Measurements from ENCODE around the gene NSFL1C.

NSFL1C gene

DNA sequence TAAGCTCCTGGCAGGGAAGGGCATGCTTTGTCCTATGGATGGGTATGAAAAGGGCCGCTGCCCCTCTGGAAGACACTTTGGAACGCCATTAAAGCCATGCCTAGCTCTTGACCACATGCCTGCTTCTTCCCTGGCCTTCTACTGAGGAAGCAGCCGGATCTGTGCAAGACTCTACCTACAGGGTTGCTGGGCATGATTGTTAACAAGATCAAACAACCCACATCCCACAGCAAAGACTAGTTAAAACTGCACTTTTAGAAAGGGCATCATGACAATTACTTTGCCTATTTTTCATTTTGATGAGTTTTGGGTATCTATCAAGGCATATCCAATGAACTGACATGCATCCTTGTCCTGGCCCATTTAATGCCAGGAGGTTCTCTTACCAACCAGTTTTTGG lies 25.5 kb downstream of the NSFL1C start:
- Histone ChIP-seq H3K27ac (ENCODE audit: insufficient read depth, low read depth, low read length, poor library complexity, severe bottlenecking) (no peak overlapping the region), H3K4me1 (ENCODE audit: control insufficient read depth, insufficient read depth, low read length) (no peaks in the 10 kb centered on the region), H3K36me3 (ENCODE audit: control insufficient read depth, insufficient read depth, low read length) (peaks cover 31% of the 10 kb centered on the region), H3K4me3 (ENCODE audit: insufficient read depth, low read depth, low read length) (no peak overlapping the region), H3K9me3 (ENCODE audit: control insufficient read depth, low read length) (no peaks in the 10 kb centered on the region), H3K27me3 (ENCODE audit: control insufficient read depth, insufficient read depth, low read length, poor library complexity, severe bottlenecking) (no peaks in the 10 kb centered on the region)
- WGBS, 2 experiments = 93 to 95% methylated on average over 3 of the region's 3 CpGs

DNA sequence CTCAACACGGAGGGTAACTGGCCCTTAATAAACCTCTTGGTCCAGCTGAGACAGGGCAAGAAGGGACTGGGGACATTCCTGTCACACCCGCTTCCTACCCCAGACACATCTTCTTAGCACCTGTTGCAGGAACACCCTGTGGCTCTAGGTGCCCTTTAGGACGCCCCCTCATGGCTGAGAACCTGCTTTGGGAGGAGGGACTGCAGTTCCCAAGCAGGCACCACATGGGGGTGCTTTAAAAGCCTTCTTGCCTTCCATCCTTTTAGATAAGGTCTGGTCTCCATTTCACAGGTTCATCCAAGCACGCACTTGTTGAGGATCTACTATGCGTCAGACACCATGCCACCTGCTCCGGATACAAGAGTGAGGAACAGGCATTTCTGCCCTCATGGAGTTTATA lies 26.6 kb downstream of the NSFL1C start:
- Histone ChIP-seq H3K4me1 (ENCODE audit: control insufficient read depth, insufficient read depth, low read length) (no peaks in the 10 kb centered on the region), H3K9me3 (ENCODE audit: control insufficient read depth, low read length) (no peaks in the 10 kb centered on the region), H3K27me3 (ENCODE audit: control insufficient read depth, insufficient read depth, low read length, poor library complexity, severe bottlenecking) (no peaks in the 10 kb centered on the region), H3K4me3 (ENCODE audit: insufficient read depth, low read depth, low read length) (no peak overlapping the region), H3K36me3 (ENCODE audit: control insufficient read depth, insufficient read depth, low read length) (peaks cover 21% of the 10 kb centered on the region), H3K27ac (ENCODE audit: insufficient read depth, low read depth, low read length, poor library complexity, severe bottlenecking) (no peak overlapping the region)
- WGBS, 2 experiments = 86 to 88% methylated on average over 6 of the region's 6 CpGs

DNA sequence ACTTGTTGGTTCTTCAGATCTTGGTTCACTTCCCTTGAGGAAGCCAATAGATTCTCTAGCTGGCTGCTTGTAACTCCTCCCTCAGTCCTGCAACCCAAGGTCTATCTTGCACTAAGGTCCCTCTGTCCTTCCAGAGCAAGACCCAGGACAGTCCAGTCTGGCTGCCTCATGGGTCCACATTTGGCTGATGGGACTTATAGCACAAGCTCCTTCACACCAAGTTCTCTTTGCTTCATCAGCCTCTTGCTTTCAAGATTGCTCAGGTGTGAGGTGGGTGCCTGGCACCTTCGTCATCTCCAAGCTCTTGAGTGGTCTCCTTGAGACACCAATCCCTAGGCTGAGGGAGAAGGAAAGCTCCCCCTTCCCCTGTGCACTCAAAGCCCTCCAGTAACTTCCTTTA lies 28.3 kb downstream of the NSFL1C start:
- H3K27me3 ChIP-seq (ENCODE audit: control insufficient read depth, insufficient read depth, low read length, poor library complexity, severe bottlenecking) = no peaks in the 10 kb centered on the region
- no peaks in the 10 kb centered on the region for H3K9me3 ChIP-seq (ENCODE audit: control insufficient read depth, low read length)
- peaks cover 5% of the 10 kb centered on the region for H3K36me3 ChIP-seq (ENCODE audit: control insufficient read depth, insufficient read depth, low read length)
- H3K4me1 ChIP-seq (ENCODE audit: control insufficient read depth, insufficient read depth, low read length) = no peaks in the 10 kb centered on the region
- WGBS, 2 experiments = 90 to 100% methylated on average over 1 of the region's 1 CpG
- no peak overlapping the region for H3K27ac ChIP-seq (ENCODE audit: insufficient read depth, low read depth, low read length, poor library complexity, severe bottlenecking)
- no peak overlapping the region for H3K4me3 ChIP-seq (ENCODE audit: insufficient read depth, low read depth, low read length)

DNA sequence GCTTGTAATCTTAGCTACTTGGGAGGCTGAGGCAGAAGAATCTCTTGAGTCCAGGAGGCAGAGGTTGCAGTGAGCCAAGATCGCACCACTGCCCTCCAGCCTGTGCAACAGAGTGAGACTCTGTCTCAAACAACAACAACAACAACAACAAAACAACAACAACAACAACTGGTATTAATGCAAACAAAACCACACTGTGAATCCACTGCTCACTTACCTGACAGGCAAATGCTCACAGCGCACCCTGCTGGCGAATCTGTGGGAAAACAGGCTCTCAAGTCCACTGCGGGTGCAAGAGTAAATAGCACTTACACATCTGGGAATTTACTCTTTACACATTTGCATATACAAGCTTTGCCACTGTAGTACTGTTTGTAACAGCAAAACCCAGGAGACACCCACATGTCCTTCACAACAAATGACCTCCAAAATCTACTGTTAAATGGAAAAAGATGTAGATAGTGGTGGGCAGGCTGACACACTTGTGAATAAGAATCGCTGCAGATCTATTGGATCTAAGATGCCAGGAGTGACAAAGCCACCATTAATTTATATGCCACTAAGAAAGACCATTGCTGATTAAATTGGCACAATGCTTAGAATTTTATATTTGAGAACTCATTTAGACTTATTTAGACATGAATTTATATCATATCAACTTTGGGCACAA lies 29.3 kb downstream of the NSFL1C start:
- 25 to 35% methylated on average over 4 to 5 of the region's 5 CpGs for WGBS, 2 experiments
- H3K4me3 ChIP-seq (ENCODE audit: insufficient read depth, low read depth, low read length) = no peak overlapping the region
- no peaks in the 10 kb centered on the region for H3K27me3 ChIP-seq (ENCODE audit: control insufficient read depth, insufficient read depth, low read length, poor library complexity, severe bottlenecking)
- no peaks in the 10 kb centered on the region for H3K4me1 ChIP-seq (ENCODE audit: control insufficient read depth, insufficient read depth, low read length)
- H3K9me3 ChIP-seq (ENCODE audit: control insufficient read depth, low read length) = no peaks in the 10 kb centered on the region
- H3K27ac ChIP-seq (ENCODE audit: insufficient read depth, low read depth, low read length, poor library complexity, severe bottlenecking) = no peak overlapping the region
- peaks cover 4% of the 10 kb centered on the region for H3K36me3 ChIP-seq (ENCODE audit: control insufficient read depth, insufficient read depth, low read length)

DNA sequence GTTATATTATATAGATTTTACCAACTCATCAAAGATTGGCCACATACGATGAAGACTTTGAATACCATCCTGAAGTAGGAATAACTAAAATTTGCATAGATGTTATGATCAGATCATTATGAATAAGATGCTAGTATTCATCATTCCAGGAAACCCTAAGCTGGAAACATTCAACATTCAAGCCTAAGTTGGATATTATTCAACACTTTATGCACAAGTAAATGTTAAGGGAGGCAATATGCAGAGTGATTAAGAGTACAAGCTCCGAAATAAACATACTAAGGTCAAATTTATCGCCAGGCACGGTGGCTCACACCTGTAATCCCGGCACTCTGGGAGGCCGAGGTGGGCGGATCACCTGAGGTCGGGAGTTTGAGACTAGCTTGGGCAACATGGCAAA lies 30.4 kb downstream of the NSFL1C start:
- no peaks in the 10 kb centered on the region for H3K4me1 ChIP-seq (ENCODE audit: control insufficient read depth, insufficient read depth, low read length)
- no peak overlapping the region for H3K4me3 ChIP-seq (ENCODE audit: insufficient read depth, low read depth, low read length)
- no peaks in the 10 kb centered on the region for H3K9me3 ChIP-seq (ENCODE audit: control insufficient read depth, low read length)
- no peak overlapping the region for H3K27ac ChIP-seq (ENCODE audit: insufficient read depth, low read depth, low read length, poor library complexity, severe bottlenecking)
- no peaks in the 10 kb centered on the region for H3K27me3 ChIP-seq (ENCODE audit: control insufficient read depth, insufficient read depth, low read length, poor library complexity, severe bottlenecking)
- no peaks in the 10 kb centered on the region for H3K36me3 ChIP-seq (ENCODE audit: control insufficient read depth, insufficient read depth, low read length)
- WGBS, 2 experiments = 92 to 93% methylated on average over 7 of the region's 8 CpGs

DNA sequence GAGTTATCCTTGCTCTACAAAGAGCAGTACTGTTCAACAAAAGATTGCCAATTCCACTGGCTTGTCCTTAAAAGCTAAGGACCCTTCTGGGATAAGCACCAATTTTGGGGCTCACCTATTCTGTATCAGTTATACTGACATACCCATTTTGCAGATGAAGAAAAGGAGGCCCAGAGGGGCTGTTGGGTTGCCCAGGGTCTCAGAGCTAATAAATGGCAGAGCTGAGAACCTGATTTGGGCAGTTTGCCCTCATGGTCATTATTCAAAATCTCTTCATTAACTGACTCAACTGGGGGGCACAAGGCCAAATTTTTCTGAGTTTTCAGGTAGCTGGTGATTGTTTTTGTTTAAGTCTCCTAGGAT lies 31.3 kb downstream of the NSFL1C start:
- H3K9me3 ChIP-seq (ENCODE audit: control insufficient read depth, low read length) = no peaks in the 10 kb centered on the region
- no peak overlapping the region for H3K4me3 ChIP-seq (ENCODE audit: insufficient read depth, low read depth, low read length)
- H3K36me3 ChIP-seq (ENCODE audit: control insufficient read depth, insufficient read depth, low read length) = no peaks in the 10 kb centered on the region
- no peaks in the 10 kb centered on the region for H3K4me1 ChIP-seq (ENCODE audit: control insufficient read depth, insufficient read depth, low read length)
- H3K27ac ChIP-seq (ENCODE audit: insufficient read depth, low read depth, low read length, poor library complexity, severe bottlenecking) = no peak overlapping the region
- no peaks in the 10 kb centered on the region for H3K27me3 ChIP-seq (ENCODE audit: control insufficient read depth, insufficient read depth, low read length, poor library complexity, severe bottlenecking)

DNA sequence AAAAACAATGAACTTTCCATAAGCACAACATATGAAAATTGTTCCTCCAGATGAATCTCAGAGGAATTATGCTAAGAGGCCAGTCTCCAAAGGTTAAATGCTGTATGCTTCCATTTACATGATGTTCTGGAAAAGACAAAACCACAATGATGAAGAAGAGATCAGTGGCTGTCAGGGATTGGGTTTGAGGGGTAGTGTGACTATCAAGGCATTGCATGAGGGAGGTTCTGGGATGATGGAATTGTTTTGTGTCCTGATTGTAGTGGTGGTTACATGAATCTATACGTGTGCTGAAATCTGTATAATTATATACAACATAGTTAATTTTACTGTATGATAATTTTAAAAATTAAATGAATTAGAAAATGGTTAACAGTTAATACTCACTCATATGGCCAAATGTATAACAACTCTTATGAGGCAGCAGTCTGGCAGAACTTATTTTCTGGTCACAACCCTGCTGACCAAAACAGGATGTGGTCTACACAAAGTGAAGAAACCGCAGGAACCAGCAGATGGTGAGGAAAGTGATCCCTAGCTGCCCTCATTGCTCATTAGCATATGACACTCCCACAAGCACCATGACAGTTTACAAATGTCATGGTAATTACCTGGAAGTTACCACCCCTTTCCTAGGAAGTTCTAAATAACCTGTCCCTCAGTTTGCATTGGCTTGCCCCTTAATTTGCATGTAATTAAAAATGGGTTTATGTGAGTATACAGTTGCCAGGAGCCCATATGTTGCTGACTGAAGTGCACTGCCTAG lies 31.9 kb downstream of the NSFL1C start:
- H3K27ac ChIP-seq (ENCODE audit: insufficient read depth, low read depth, low read length, poor library complexity, severe bottlenecking) = no peak overlapping the region
- H3K27me3 ChIP-seq (ENCODE audit: control insufficient read depth, insufficient read depth, low read length, poor library complexity, severe bottlenecking) = no peaks in the 10 kb centered on the region
- WGBS, 2 experiments = 91 to 97% methylated on average over 1 of the region's 2 CpGs
- H3K9me3 ChIP-seq (ENCODE audit: control insufficient read depth, low read length) = no peaks in the 10 kb centered on the region
- H3K36me3 ChIP-seq (ENCODE audit: control insufficient read depth, insufficient read depth, low read length) = no peaks in the 10 kb centered on the region
- no peaks in the 10 kb centered on the region for H3K4me1 ChIP-seq (ENCODE audit: control insufficient read depth, insufficient read depth, low read length)
- H3K4me3 ChIP-seq (ENCODE audit: insufficient read depth, low read depth, low read length) = no peak overlapping the region

DNA sequence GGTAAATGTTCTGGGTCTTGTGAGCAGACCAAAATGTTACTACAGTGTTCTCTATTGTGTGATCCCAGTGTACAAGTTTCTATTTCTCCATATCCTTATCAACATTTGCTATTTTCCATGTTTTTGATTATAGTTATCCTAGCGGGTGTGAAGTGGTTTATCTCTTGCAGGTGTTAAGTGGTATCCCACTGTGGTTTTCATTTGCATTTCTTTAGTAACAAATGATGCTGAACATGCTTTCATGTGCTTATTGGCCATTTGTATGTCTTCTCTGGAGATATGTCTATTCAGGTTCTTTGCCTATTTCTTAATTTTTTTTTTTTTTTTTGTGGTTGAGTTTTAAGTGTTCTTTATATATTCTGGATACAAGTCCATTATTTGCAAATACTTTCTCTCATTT lies 35.5 kb downstream of the NSFL1C start:
- Histone ChIP-seq H3K9me3 (ENCODE audit: control insufficient read depth, low read length) (no peaks in the 10 kb centered on the region), H3K4me1 (ENCODE audit: control insufficient read depth, insufficient read depth, low read length) (peaks cover 12% of the 10 kb centered on the region), H3K27me3 (ENCODE audit: control insufficient read depth, insufficient read depth, low read length, poor library complexity, severe bottlenecking) (no peaks in the 10 kb centered on the region), H3K4me3 (ENCODE audit: insufficient read depth, low read depth, low read length) (no peak overlapping the region), H3K27ac (ENCODE audit: insufficient read depth, low read depth, low read length, poor library complexity, severe bottlenecking) (no peak overlapping the region), H3K36me3 (ENCODE audit: control insufficient read depth, insufficient read depth, low read length) (no peaks in the 10 kb centered on the region)
- WGBS, 2 experiments = 40 to 60% methylated on average over 1 of the region's 1 CpG

DNA sequence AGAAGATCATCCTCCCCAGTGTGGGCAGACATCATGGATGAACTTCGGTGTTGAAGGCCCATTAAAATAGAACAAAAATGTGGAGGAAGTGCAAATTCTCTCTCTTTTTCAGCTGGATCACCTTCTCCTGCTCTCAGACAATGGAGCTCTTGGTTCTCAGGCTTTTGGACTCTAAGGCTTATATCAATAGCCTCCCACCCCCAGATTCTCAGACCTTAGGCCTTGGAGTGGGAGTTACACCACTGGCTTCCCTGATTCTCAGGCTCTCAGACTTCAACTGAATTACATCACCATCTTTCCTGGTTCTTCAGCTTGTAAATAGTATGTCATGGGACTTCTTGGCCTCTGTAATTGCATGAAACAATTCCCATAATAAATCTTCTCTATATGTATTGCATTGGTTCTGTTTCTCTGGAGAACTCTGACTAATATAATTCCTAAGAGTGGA lies 36.6 kb downstream of the NSFL1C start:
- no peak overlapping the region for H3K27ac ChIP-seq (ENCODE audit: insufficient read depth, low read depth, low read length, poor library complexity, severe bottlenecking)
- WGBS, 2 experiments = 91 to 98% methylated on average over 1 of the region's 1 CpG
- H3K4me3 ChIP-seq (ENCODE audit: insufficient read depth, low read depth, low read length) = no peak overlapping the region
- no peaks in the 10 kb centered on the region for H3K36me3 ChIP-seq (ENCODE audit: control insufficient read depth, insufficient read depth, low read length)
- H3K4me1 ChIP-seq (ENCODE audit: control insufficient read depth, insufficient read depth, low read length) = peaks cover 12% of the 10 kb centered on the region
- H3K9me3 ChIP-seq (ENCODE audit: control insufficient read depth, low read length) = no peaks in the 10 kb centered on the region
- H3K27me3 ChIP-seq (ENCODE audit: control insufficient read depth, insufficient read depth, low read length, poor library complexity, severe bottlenecking) = no peaks in the 10 kb centered on the region

DNA sequence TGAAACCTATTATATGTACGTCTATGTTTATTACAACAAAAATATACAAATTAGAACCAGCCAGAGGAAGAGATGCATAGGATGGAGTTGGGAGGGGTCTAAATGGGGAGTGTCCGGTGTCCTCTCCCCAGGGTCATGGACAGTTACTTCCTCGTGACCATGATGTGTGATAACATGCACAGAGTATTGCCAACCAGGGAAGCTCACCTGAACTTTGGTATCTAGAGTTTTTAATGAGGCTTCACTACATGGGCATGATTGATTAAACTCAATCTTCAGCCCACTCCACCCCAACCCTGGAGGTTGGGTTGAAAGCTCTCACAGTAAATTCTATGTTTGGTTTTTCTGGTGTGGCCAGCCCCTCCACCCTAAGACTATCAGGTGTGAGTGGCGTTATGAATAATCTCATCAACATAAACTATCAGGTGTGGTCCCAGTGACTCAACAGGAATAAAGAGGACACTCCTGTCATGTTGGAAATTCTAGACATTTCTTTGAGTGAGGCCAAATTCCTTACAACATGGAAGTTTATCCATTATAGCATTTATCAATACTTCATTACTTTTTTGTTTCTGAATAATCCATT lies 37.4 kb downstream of the NSFL1C start:
- H3K4me1 ChIP-seq (ENCODE audit: control insufficient read depth, insufficient read depth, low read length) = peaks cover 12% of the 10 kb centered on the region
- WGBS, 2 experiments = 93 to 97% methylated on average over 2 to 3 of the region's 4 CpGs
- H3K4me3 ChIP-seq (ENCODE audit: insufficient read depth, low read depth, low read length) = no peak overlapping the region
- H3K36me3 ChIP-seq (ENCODE audit: control insufficient read depth, insufficient read depth, low read length) = no peaks in the 10 kb centered on the region
- no peak overlapping the region for H3K27ac ChIP-seq (ENCODE audit: insufficient read depth, low read depth, low read length, poor library complexity, severe bottlenecking)
- no peaks in the 10 kb centered on the region for H3K27me3 ChIP-seq (ENCODE audit: control insufficient read depth, insufficient read depth, low read length, poor library complexity, severe bottlenecking)
- no peaks in the 10 kb centered on the region for H3K9me3 ChIP-seq (ENCODE audit: control insufficient read depth, low read length)
